H9 (cell line): ENCODE data around the gene PRDM1. TPM values are rescaled to one million over a fixed set of nuclear protein-coding genes. Genes with fewer than 3 reads are reported as not detected.

Experiments used
- DNase-seq: peaks from one replicate; pipeline ENCODE4 v3.0.0-alpha.2; 2017
- H2AFZ ChIP-seq: one replicate; pipeline ENCODE4 v1.6.1; 2013; ENCODE audit warnings: mild to moderate bottlenecking, low read length, control low read depth, moderate library complexity
- H2AK5ac ChIP-seq: 2 replicates; pipeline ENCODE4 v1.6.1; 2013; ENCODE audit warnings: low read length, control low read depth, mixed read lengths; ENCODE audit not compliant: insufficient read length
- H2BK120ac ChIP-seq: one replicate; pipeline ENCODE4 v1.6.1; 2013; ENCODE audit warnings: low read depth, mild to moderate bottlenecking, low read length, control low read depth, inconsistent platforms; ENCODE audit not compliant: poor library complexity, severe bottlenecking
- H2BK12ac ChIP-seq: 2 replicates; pipeline ENCODE4 v1.6.1; 2013; ENCODE audit warnings: low read length, control low read depth, mixed read lengths, low read depth; ENCODE audit not compliant: insufficient read length
- H2BK15ac ChIP-seq: 2 replicates; pipeline ENCODE4 v1.6.1; 2013; ENCODE audit warnings: low read depth, low read length, control low read depth
- H2BK20ac ChIP-seq: one replicate; pipeline ENCODE4 v1.6.1; 2013; ENCODE audit warnings: low read depth, mild to moderate bottlenecking, low read length, control low read depth, inconsistent platforms; ENCODE audit not compliant: poor library complexity, severe bottlenecking
- H2BK5ac ChIP-seq: 2 replicates; pipeline ENCODE4 v1.6.1; 2013; ENCODE audit warnings: low read length, control low read depth, mixed read lengths; ENCODE audit not compliant: insufficient read length
- H3K14ac ChIP-seq: 2 replicates; pipeline ENCODE4 v1.6.1; 2013; ENCODE audit warnings: low read length, control low read depth; ENCODE audit not compliant: insufficient read depth
- H3K18ac ChIP-seq: 2 replicates; pipeline ENCODE4 v1.6.1; 2013; ENCODE audit warnings: low read depth, mild to moderate bottlenecking, mixed read lengths, low read length, control low read depth; ENCODE audit not compliant: insufficient read length
- H3K23ac ChIP-seq: 2 replicates; pipeline ENCODE4 v1.6.1; 2013; ENCODE audit warnings: low read length, control low read depth, mixed read lengths, low read depth; ENCODE audit not compliant: insufficient read length
- H3K23me2 ChIP-seq: 2 replicates; pipeline ENCODE4 v1.6.1; 2013; ENCODE audit warnings: low read depth, mild to moderate bottlenecking, mixed read lengths, low read length, control low read depth; ENCODE audit not compliant: insufficient read length, poor library complexity, severe bottlenecking
- H3K27ac ChIP-seq: 2 replicates; pipeline ENCODE4 v1.5.1; 2013; ENCODE audit warnings: low read length, control low read depth, mixed read lengths, low read depth; ENCODE audit not compliant: insufficient read length
- H3K27me3 ChIP-seq: 2 replicates; pipeline ENCODE4 v1.6.1; 2013; ENCODE audit warnings: low read length, control low read depth, inconsistent platforms; ENCODE audit not compliant: insufficient read depth
- H3K4ac ChIP-seq: 2 replicates; pipeline ENCODE4 v1.6.1; 2013; ENCODE audit warnings: low read depth, mild to moderate bottlenecking, control low read depth, inconsistent platforms, low read length, moderate library complexity
- H3K4me1 ChIP-seq: 2 replicates; pipeline ENCODE4 v1.6.1; 2013; ENCODE audit warnings: low read length, control low read depth, inconsistent platforms; ENCODE audit not compliant: insufficient read depth
- H3K4me2 ChIP-seq: 2 replicates; pipeline ENCODE4 v1.6.1; 2013; ENCODE audit warnings: low read length, control low read depth, mixed read lengths; ENCODE audit not compliant: insufficient read length, insufficient read depth
- H3K56ac ChIP-seq: 2 replicates; pipeline ENCODE4 v1.6.1; 2013; ENCODE audit warnings: low read depth, mild to moderate bottlenecking, mixed read lengths, low read length, control low read depth; ENCODE audit not compliant: insufficient read length
- H3K79me1 ChIP-seq: 2 replicates; pipeline ENCODE4 v1.6.1; 2013; ENCODE audit warnings: low read depth, mild to moderate bottlenecking, moderate library complexity, low read length, control low read depth, inconsistent platforms; ENCODE audit not compliant: insufficient read depth, poor library complexity, severe bottlenecking
- H3K79me2 ChIP-seq: 2 replicates; pipeline ENCODE4 v1.6.1; 2013; ENCODE audit warnings: low read length, control low read depth, inconsistent platforms; ENCODE audit not compliant: insufficient read depth
- H3K9ac ChIP-seq: 2 replicates; pipeline ENCODE4 v1.6.1; 2013; ENCODE audit warnings: low read length, control low read depth, mixed read lengths; ENCODE audit not compliant: insufficient read length; ENCODE audit errors: extremely low read depth
- H3K9me3 ChIP-seq: one replicate; pipeline ENCODE4 v1.6.1; 2013; ENCODE audit warnings: low read depth, low read length, inconsistent platforms; ENCODE audit not compliant: control insufficient read depth
- H3T11ph ChIP-seq: one replicate; pipeline ENCODE4 v1.6.1; 2013; ENCODE audit warnings: mild to moderate bottlenecking, low read length, control low read depth, inconsistent platforms
- H4K20me1 ChIP-seq: one replicate; pipeline ENCODE4 v1.6.1; 2013; ENCODE audit not compliant: control insufficient read depth, insufficient read length, insufficient read depth
- H4K5ac ChIP-seq: 2 replicates; pipeline ENCODE4 v1.6.1; 2013; ENCODE audit warnings: low read depth, mild to moderate bottlenecking, mixed read lengths, low read length, control low read depth; ENCODE audit not compliant: insufficient read length
- H4K8ac ChIP-seq: replicated peaks from 2 replicates; pipeline ENCODE4 v1.6.1; 2013; ENCODE audit warnings: low read length, control low read depth, mixed read lengths, low read depth; ENCODE audit not compliant: insufficient read length
- H4K91ac ChIP-seq: 2 replicates; pipeline ENCODE4 v1.6.1; 2013; ENCODE audit warnings: low read depth, mild to moderate bottlenecking, moderate library complexity, mixed read lengths, low read length, control low read depth; ENCODE audit not compliant: insufficient read length
- H3K27ac Mint-ChIP-seq, 3 experiments: 2 replicates in 2 of 3; 3 replicates in 1 of 3; pipeline ENCODE4 v1.8.0; 2020 to 2021; ENCODE audit warnings: mixed read lengths in 3 of 3, mild to moderate bottlenecking in 1 of 3, moderate library complexity in 1 of 3
- H3K27me3 Mint-ChIP-seq: 2 replicates; pipeline ENCODE4 v1.8.0; 2021; ENCODE audit warnings: low read depth, mild to moderate bottlenecking, moderate library complexity, mixed read lengths
- H3K36me3 Mint-ChIP-seq, 3 experiments: 2 replicates in 2 of 3; 3 replicates in 1 of 3; pipeline ENCODE4 v1.8.0; 2020 to 2021; ENCODE audit warnings: low read depth in 3 of 3, mixed read lengths in 3 of 3; ENCODE audit not compliant: insufficient read depth in 1 of 3
- H3K4me1 Mint-ChIP-seq, 2 experiments: 2 replicates each; pipeline ENCODE4 v1.8.0; 2020; ENCODE audit warnings: mixed read lengths in 2 of 2
- H3K4me3 Mint-ChIP-seq, 2 experiments: 2 replicates in 1 of 2; 3 replicates in 1 of 2; pipeline ENCODE4 v1.8.0; 2020 to 2021; ENCODE audit warnings: mild to moderate bottlenecking in 2 of 2, mixed read lengths in 2 of 2, moderate library complexity in 1 of 2
- H3K9me3 Mint-ChIP-seq, 2 experiments: 2 replicates in 1 of 2; 3 replicates in 1 of 2; pipeline ENCODE4 v1.8.0; 2020; ENCODE audit warnings: mild to moderate bottlenecking in 2 of 2, mixed read lengths in 2 of 2, moderate library complexity in 1 of 2
- CTCF ChIP-seq: fragments of 200-600 bp; sonication (generic); conservative IDR thresholded peaks from 3 replicates; pipeline ENCODE4 v1.8.0; 2021; ENCODE audit warnings: antibody characterized with exemption, mild to moderate bottlenecking
- WGBS: extraction: QIAGEN DNeasy Blood & Tissue Kit; methylation state at CpG from one replicate; pipeline ENCODE4 v1.1.7; 2013; ENCODE audit warnings: missing lambda C conversion rate, low lambda C conversion rate, mixed read lengths; ENCODE audit not compliant: insufficient read length; ENCODE audit errors: extremely low coverage; 5-methylcytosine and 5-hydroxymethylcytosine counted together
- total RNA-seq: library from RNA; stranded (reverse); gene quantifications from 2 replicates; pipeline ENCODE4 v1.2.1, GENCODE V29; 2021

Gene PRDM1
- total RNA-seq, 1 experiment from 2014 or later: 2.9 TPM

DNA sequence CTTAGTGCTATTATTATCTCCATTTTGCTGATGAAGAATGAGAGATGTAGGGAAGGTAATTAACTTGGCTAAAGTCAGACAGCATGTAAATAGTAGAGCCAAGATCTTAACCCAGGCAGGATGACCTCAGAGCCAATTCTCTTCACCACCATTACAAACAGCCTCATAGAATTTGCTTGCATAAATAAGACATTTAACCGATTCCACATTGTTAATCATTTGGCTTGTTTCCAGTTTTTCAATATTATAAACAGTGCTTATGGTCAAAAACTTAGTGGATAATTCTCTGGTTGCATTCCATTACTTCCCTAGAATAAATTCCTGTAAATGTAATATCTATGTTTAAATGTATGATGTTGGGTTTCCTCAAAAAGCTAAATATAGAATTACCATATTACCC lies 19.1 kb upstream of the PRDM1 start:
- Histone ChIP-seq H3T11ph (no peak overlapping the region), H4K91ac (no peak overlapping the region), H3K9me3 (no peaks in the 10 kb centered on the region), H3K9ac (no peak overlapping the region), H3K23me2 (no peaks in the 10 kb centered on the region), H4K5ac (no peak overlapping the region), H2BK5ac (no peak overlapping the region), H3K18ac (no peak overlapping the region), H3K4me1 (no peaks in the 10 kb centered on the region), H3K79me1 (no peaks in the 10 kb centered on the region), H3K27ac (no peak overlapping the region), H3K23ac (no peak overlapping the region), H2BK15ac (no peak overlapping the region), H4K8ac (no peak overlapping the region), H3K56ac (no peak overlapping the region), H3K4ac (no peak overlapping the region), H2BK20ac (no peak overlapping the region), H2AK5ac (no peak overlapping the region), H2AFZ (no peak overlapping the region), H2BK12ac (no peak overlapping the region), H3K79me2 (no peaks in the 10 kb centered on the region), H4K20me1 (no peaks in the 10 kb centered on the region), H3K4me2 (no peak overlapping the region), H2BK120ac (no peak overlapping the region), H3K27me3 (no peaks in the 10 kb centered on the region), H3K14ac (no peak overlapping the region)
- no peak for TF ChIP-seq CTCF
- Mint-ChIP-seq H3K4me1 (no peaks in the 10 kb centered on the region), H3K36me3 (no peaks in the 10 kb centered on the region), H3K27ac (no peak overlapping the region), H3K9me3 (no peaks in the 10 kb centered on the region), H3K4me3 (no peak overlapping the region), H3K27me3 (peaks cover 1% of the 10 kb centered on the region; the same call in 1 of the 2 replicates)
- no peak for DNase-seq
- no CpG with 5 or more reads among the region's 1 CpG for WGBS
